PFSK-1 (cell line): ENCODE measurements around the gene EFTUD2.

Experiments used
- POLR2AphosphoS5 ChIP-seq: IDR thresholded peaks from 2 replicates; pipeline ENCODE4 v1.6.1; 2012; ENCODE audit warnings: low read depth, mild to moderate bottlenecking, control low read depth, low read length, moderate library complexity
- REST ChIP-seq, 2 experiments: IDR thresholded peaks; 2 replicates each; pipeline versions ENCODE4 v1.6.1 to v1.8.0; 2011 to 2012; ENCODE audit warnings: low read depth in 2 of 2, low read length in 2 of 2, control low read depth in 1 of 2, inconsistent platforms in 1 of 2, mild to moderate bottlenecking in 1 of 2, moderate library complexity in 1 of 2; ENCODE audit not compliant: insufficient read depth in 1 of 2
- SIN3A ChIP-seq: IDR thresholded peaks from 2 replicates; pipeline ENCODE4 v1.6.1; 2012; ENCODE audit warnings: mild to moderate bottlenecking, low read length, moderate library complexity, borderline replicate concordance; ENCODE audit not compliant: insufficient read depth

- TF ChIP-seq POLR2AphosphoS5 (no peak), REST (IDR thresholded peaks at IDR 0.05; ENCODE audit: insufficient read depth in 1 of 2, low read depth in 2 of 2, low read length in 2 of 2) (no peak), SIN3A (no peak)
These were observed 22.1 kb downstream of the EFTUD2 start for GRCh38 chr17:44877121-44877520.
